ENCODE data around the gene KCNA3. TPM values are rescaled to one million over a fixed set of nuclear protein-coding genes. Genes with fewer than 3 reads are reported as not detected.

Gene KCNA3
- total RNA-seq, 1 donor from 2014 or later, result 0.62 TPM

Other genes starting within 250 kb of the KCNA3 start
- gene PROK1, start 223.8 kb downstream of the KCNA3 start, total RNA-seq, result 0.46 TPM
- gene KCNA10, start 155.8 kb downstream of the KCNA3 start, total RNA-seq, result not detected
- gene KCNA2, start 68.6 kb downstream of the KCNA3 start, total RNA-seq, result 0.51 TPM
- gene CD53, start 198.2 kb upstream of the KCNA3 start, total RNA-seq, result 5.2 TPM